ENCODE measurements around the gene JAK3. TPM values are rescaled to one million over a fixed set of nuclear protein-coding genes. Genes with fewer than 3 reads are reported as not detected.
A peak's percentile ranks its signal among the peaks of the same experiment; 100 is the strongest.
"Not testable (repeated sequence)": the region's sequence is repeated elsewhere in the genome, so short reads cannot be mapped to it uniquely, and the experiment has no call there.

Gene JAK3
- total RNA-seq: 100 to 1,000 TPM; 120 to 122 TPM
- polyA plus RNA-seq: 100 to 1,000 TPM in 2 of 3 donors, 10 to 100 TPM in 1; 78.7 to 122 (median 109) TPM
- total RNA-seq: 186 to 424 (median 220) reads per million in 6 experiments

DNA sequence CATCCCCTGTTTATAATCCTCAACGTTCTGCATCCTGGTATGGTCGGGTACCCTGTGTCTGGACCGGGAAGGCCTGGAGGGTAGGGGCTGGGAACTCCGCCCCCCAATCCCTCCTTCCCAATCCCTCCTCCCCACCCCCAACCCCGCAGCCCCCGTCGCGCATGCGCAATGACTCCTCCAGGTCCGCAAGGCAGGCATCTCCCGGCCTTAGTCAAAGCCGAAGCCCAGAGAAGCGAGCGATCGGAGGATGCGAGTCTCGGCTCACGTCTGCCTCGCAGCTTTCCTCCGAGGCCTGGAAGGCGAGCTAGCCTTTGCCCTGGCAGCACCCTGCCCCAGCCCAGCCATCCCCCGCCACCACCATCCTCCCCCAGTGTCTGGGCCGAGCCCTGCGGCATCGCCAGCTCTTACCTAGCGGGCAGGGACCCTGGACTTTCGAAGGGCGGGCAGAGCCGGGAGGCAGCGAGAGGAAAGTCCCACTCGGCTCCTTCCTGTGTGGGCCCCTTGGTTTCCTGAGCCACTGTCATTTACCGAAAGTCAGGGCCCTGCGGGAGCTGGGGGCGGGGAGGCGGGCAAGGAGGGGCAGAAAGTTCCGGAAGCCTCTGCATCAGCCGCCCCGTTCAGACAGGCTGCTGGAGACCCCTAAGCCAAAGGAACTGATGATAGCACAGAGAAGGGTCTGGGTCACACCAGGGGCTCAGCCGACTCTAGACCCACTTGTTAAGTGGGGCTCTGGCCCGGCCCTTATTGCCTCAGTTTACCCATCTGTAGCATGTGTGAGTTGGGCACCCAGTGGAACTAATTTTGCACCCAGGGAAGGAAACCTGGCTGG is at the start of gene JAK3:
TSS of gene JAK3 (minus strand) at position 445 of the 829 bp plus-strand sequence. CDS start 3,565 bp downstream, outside the sequence.
- Mint-ChIP-seq H3K4me1 (peaks cover 26 to 77% (median 75%) of the 10 kb centered on the region in 4 donors), H3K4me3 (peak within 1 kb of the TSS; percentile 78 to 98 (median 94)), H3K27me3 (no peaks in the 10 kb centered on the region), H3K36me3 (peaks cover 0 to 19% (median 0%) of the 10 kb centered on the region in 3 donors), H3K27ac (peak within 1 kb of the TSS; percentile 92 to 99 (median 97)), H3K9me3 (peaks cover 0 to 2% (median 0%) of the 10 kb centered on the region in 9 donors)
- DNase-seq (peak; percentile 70 to 90 (median 84)), ATAC-seq (peak; percentile 81 to 88)
- POLR2A ChIA-PET: interaction anchor here (0.6 to 3.2 kb wide), 17 partner anchors 9 to 336 kb away, joined by 3 to 23 read pairs (median 4); partner anchors contain the start of genes B3GNT3, CCDC124, FCHO1 and MAP1S

DNA sequence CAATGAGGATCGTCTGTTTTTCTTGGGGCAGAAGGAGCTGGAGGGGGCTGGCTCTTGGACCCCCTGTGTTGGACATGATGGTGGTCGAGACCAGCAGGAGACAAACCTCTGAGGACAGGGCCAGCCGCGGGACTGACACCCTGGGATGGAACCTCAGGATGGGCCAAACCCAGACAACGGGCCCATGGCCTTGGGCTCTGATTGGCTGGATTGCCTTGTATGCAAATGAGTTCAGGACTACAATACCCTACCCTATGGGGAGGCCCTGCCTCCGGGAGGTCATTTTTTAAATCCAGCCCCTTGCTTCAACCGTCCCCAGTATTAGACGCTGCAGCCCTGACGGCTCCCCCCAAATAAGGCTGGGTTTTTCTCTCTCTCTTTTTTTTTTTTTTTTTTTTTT is 46.0 kb upstream of the JAK3 start:
- ATAC-seq (no peak), DNase-seq (no peak)
- no peaks in the 10 kb centered on the region for H3K4me1 Mint-ChIP-seq
- H3K27ac Mint-ChIP-seq: peak overlapping the region in 1 of 10 donors; percentile 53
- peaks cover 0 to under 1% (median 0%) of the 10 kb centered on the region in 5 donors for H3K27me3 Mint-ChIP-seq
- H3K36me3 Mint-ChIP-seq: peaks cover 0 to 24% (median 6%) of the 10 kb centered on the region in 3 donors
- H3K4me3 Mint-ChIP-seq: no peak overlapping the region
- H3K9me3 Mint-ChIP-seq: peaks cover 0 to 2% (median 0%) of the 10 kb centered on the region in 9 donors
- POLR2A ChIA-PET: interaction anchor here (0.6 kb wide), 1 partner anchor 378 kb away, joined by 4 read pairs; no protein-coding TSS in a partner anchor

DNA sequence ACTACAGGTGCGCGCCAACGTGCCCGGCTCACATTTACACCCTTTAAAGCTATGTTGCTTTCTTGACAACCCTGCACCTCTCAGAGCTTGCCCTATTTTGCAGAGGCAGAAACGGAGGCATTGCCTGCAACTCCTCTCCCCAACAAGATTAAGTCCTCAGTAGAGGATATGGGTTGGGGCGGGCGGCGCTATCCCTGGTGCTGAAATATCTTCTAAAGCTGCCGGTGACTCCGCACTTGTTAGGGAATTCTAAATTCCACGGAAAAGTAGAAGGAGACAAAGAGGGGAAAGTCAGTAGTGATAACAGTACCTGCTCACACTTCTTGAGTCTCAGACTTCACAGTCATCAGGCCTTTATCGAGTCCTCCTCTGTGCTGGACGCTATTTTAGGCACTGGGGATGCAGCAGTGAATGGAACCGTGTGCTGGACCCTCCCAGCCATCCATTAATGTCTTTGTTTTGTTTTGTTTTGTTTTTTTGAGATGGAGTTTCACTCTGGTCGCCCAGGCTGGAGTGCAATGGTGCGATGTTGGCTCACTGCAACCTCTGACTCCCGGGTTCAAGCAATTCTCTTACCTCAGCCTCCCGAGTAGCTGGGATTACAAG is 41.9 kb upstream of the JAK3 start:
- Mint-ChIP-seq H3K27me3 (no peaks in the 10 kb centered on the region), H3K27ac (peak overlapping the region in 1 of 10 donors; percentile 7), H3K9me3 (no peaks in the 10 kb centered on the region), H3K36me3 (peaks cover 0 to 34% (median 6%) of the 10 kb centered on the region in 3 donors), H3K4me3 (no peak overlapping the region), H3K4me1 (peaks cover 0 to 5% (median 0%) of the 10 kb centered on the region in 4 donors)
- DNase-seq: no peak
- ATAC-seq: no peak
- POLR2A ChIA-PET: no interaction called here

DNA sequence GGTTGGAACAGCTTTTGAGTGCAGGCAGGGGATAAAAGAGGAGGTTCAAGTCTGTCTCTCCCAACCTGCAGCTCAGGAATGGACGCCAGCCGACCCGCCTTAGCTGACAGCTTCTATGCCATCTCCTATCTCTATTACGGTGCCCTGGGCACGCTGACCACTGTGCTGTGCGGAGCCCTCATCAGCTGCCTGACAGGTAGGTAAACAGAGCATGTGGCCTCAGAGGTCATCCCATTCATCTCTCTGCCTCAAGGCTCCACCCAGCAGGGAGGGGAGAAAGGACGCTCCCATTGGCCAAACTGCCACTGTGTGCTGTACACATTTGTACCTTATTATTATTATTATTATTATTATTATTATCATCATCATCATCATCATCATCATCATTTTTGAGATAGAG is 40.5 kb upstream of the JAK3 start:
- H3K4me3 Mint-ChIP-seq: no peak overlapping the region
- no peaks in the 10 kb centered on the region for H3K9me3 Mint-ChIP-seq
- H3K27me3 Mint-ChIP-seq: no peaks in the 10 kb centered on the region
- H3K4me1 Mint-ChIP-seq: peaks cover 0 to 6% (median 0%) of the 10 kb centered on the region in 4 donors
- DNase-seq: no peak
- POLR2A ChIA-PET: no interaction called here
- H3K27ac Mint-ChIP-seq: no peak overlapping the region
- no peak for ATAC-seq
- H3K36me3 Mint-ChIP-seq: peaks cover 0 to 30% (median 6%) of the 10 kb centered on the region in 3 donors

DNA sequence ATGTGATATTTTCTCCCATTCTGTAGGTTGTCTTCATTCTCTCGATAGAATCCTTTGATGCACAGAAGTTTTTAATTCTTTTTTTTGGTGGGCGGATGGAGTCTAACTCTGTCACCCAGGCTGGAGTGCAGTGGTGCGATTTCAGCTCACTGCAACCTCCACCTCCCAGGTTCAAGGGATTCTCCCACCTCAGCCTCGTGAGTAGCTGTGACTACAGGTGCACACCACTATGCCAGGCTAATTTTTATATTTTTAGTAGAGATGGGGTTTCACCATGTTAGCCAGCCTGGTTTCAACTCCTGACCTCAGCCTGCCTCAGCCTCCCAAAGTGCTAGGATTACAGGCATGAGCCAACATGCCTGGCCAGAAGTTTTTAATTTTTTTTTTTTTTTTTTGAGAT is 39.4 kb upstream of the JAK3 start:
- POLR2A ChIA-PET, H3K9me3 Mint-ChIP-seq, H3K4me3 Mint-ChIP-seq, DNase-seq, H3K4me1 Mint-ChIP-seq, H3K27me3 Mint-ChIP-seq, ATAC-seq: not testable (repeated sequence)
- peak overlapping the region in 1 of 10 donors; percentile 25 for H3K27ac Mint-ChIP-seq
- peaks cover 0 to 27% (median 6%) of the 10 kb centered on the region in 3 donors for H3K36me3 Mint-ChIP-seq

DNA sequence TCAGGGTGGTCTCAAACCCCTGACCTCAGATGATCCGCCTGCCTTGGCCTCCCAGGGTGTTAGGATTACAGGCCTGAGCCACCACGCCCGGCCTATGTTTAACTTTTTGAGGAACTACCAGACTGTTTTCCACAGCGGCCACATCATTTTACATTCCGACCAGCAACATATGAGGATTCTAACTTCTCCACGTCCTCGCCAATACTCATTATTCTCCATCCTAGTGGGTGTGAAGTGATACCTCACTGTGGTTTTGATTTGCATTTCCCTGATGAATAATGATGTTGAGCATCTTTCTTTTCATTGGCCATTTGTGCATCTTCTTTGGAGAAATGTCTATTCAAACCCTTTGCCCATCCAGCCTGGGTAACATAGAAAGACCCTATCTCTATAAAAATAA is 38.7 kb upstream of the JAK3 start:
- H3K4me1 Mint-ChIP-seq: peaks cover 0 to 6% (median 0%) of the 10 kb centered on the region in 4 donors
- ATAC-seq (no peak), DNase-seq (no peak)
- H3K9me3 Mint-ChIP-seq: no peaks in the 10 kb centered on the region
- no peaks in the 10 kb centered on the region for H3K27me3 Mint-ChIP-seq
- POLR2A ChIA-PET: no interaction called here
- no peak overlapping the region for H3K27ac Mint-ChIP-seq
- H3K4me3 Mint-ChIP-seq: no peak overlapping the region
- H3K36me3 Mint-ChIP-seq: peaks cover 0 to 24% (median 4%) of the 10 kb centered on the region in 3 donors

DNA sequence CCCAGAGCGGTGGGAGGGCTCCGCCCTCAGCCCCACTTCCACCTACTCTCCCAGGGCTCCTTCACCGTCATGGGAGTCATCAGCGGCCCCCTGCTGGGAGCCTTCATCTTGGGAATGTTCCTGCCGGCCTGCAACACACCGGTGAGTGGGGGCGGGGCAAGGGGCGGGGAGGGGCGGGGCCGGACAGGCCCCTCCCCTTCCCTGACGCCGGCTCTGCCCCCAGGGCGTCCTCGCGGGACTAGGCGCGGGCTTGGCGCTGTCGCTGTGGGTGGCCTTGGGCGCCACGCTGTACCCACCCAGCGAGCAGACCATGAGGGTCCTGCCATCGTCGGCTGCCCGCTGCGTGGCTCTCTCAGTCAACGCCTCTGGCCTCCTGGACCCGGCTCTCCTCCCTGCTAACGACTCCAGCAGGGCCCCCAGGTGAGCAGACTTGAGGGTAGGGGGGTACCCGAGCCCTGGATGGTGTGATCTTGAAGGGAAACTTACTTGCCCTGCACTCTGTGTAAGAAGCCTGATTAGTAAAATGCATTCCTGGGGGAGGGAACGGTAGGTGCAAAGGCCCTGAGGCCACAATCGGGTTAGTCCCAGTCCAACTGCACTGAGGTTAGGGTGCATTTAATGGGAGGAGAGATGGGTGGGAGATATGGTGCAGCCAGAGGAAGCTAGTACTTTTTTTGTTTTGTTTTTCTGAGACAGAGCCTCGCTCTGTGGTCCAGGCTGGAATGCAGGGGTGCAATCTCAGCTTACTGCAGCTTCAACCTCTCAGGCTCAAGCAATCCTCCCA is 36.0 kb upstream of the JAK3 start:
- Mint-ChIP-seq H3K9me3 (no peaks in the 10 kb centered on the region), H3K4me3 (no peak overlapping the region), H3K27me3 (no peaks in the 10 kb centered on the region), H3K36me3 (peaks cover 0 to 12% (median 0%) of the 10 kb centered on the region in 3 donors), H3K4me1 (peaks cover 0 to 6% (median 0%) of the 10 kb centered on the region in 4 donors), H3K27ac (peak overlapping the region in 1 of 10 donors; percentile 43)
- no peak for ATAC-seq
- no peak for DNase-seq
- POLR2A ChIA-PET: interaction anchor here (0.6 kb wide), 1 partner anchor 13 kb away, joined by 4 read pairs; no protein-coding TSS in a partner anchor

DNA sequence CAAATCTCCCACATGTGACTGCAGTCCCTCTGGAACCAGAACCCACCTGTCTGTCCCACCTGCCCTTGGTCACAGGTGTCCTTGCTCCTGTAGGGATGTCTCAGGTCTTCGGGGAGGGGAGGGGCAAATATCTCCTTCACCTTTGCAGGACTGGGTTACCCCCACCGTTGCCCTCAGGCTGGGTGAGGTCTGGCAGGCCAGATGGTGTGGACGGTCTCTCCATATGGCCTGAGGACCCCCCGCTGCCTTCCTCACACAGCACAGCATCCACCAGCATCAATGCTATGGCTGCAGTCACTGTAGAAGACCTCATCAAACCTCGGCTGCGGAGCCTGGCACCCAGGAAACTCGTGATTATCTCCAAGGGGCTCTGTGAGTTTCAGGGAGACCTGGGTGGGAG is 33.9 kb upstream of the JAK3 start:
- peaks cover 0 to 4% (median 0%) of the 10 kb centered on the region in 4 donors for H3K4me1 Mint-ChIP-seq
- no peak overlapping the region for H3K4me3 Mint-ChIP-seq
- no peak overlapping the region for H3K27ac Mint-ChIP-seq
- POLR2A ChIA-PET: no interaction called here
- no peaks in the 10 kb centered on the region for H3K9me3 Mint-ChIP-seq
- H3K27me3 Mint-ChIP-seq: no peaks in the 10 kb centered on the region
- no peak for DNase-seq
- peaks cover 0 to 3% (median 0%) of the 10 kb centered on the region in 3 donors for H3K36me3 Mint-ChIP-seq
- no peak for ATAC-seq

DNA sequence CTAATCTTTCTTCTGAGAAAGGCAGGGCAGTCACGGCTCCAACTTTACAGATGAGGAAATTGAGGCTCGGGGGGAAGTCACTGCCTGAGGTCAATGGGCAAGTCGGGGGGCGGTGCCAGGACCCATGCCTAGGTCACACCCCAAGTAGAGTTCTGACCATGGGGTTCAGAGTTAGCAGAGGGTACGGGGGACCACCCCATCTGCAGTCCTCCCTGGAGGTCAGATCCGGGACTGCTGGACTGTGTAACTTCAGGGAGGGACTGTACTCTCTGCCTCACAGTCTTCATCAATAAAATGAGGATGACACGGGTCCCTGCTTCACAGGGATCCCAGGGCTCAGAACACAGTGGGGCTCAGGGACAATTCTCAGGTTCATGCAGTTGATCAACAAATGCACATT is 31.7 kb upstream of the JAK3 start:
- peaks cover 0 to 4% (median 2%) of the 10 kb centered on the region in 4 donors for H3K4me1 Mint-ChIP-seq
- DNase-seq (no peak), ATAC-seq (no peak)
- POLR2A ChIA-PET: interaction anchor here (1.1 kb wide), 1 partner anchor 53 kb away, joined by 3 read pairs; the partner anchor contains the start of gene CCDC124
- no peaks in the 10 kb centered on the region for H3K27me3 Mint-ChIP-seq
- no peak overlapping the region for H3K4me3 Mint-ChIP-seq
- H3K36me3 Mint-ChIP-seq: no peaks in the 10 kb centered on the region
- no peak overlapping the region for H3K27ac Mint-ChIP-seq
- H3K9me3 Mint-ChIP-seq: no peaks in the 10 kb centered on the region

DNA sequence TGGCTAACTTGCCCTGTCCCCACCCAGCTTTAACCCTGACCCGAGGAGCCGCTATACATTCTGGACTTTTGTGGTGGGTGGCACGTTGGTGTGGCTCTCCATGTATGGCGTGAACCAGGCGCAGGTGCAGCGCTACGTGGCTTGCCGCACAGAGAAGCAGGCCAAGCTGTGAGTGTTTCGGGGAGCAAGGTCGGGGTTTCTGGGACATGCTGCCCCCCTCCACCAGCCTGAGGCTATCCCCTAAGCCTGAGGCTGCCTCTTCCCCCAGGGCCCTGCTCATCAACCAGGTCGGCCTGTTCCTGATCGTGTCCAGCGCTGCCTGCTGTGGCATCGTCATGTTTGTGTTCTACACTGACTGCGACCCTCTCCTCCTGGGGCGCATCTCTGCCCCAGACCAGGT is 29.9 kb upstream of the JAK3 start:
- no peak overlapping the region for H3K4me3 Mint-ChIP-seq
- no peak for DNase-seq
- peaks cover 0 to 12% (median 8%) of the 10 kb centered on the region in 4 donors for H3K4me1 Mint-ChIP-seq
- ATAC-seq: no peak
- peak overlapping the region in 2 of 10 donors; percentile 25 to 59 for H3K27ac Mint-ChIP-seq
- POLR2A ChIA-PET: no interaction called here
- H3K27me3 Mint-ChIP-seq: no peaks in the 10 kb centered on the region
- H3K36me3 Mint-ChIP-seq: no peaks in the 10 kb centered on the region
- H3K9me3 Mint-ChIP-seq: no peaks in the 10 kb centered on the region

DNA sequence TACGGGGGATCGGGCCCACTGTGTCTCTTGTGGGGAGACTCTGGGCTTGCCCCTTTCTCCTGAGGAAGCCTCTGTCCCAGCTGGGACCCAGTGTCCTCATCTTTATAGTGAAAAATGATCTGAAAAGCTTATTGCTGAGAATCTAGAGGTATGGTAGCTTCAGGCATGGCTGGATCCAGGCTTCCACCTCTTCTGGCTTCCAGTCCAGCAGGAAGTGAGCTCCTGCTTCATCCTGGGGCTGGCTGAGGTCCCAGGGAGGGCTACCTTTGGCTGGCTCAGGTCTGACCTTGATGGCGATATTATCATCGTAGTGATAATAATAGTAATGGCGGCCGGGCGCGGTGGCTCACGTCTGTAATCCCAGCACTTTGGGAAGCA is 27.0 kb upstream of the JAK3 start:
- ATAC-seq (no peak), DNase-seq (no peak)
- Mint-ChIP-seq H3K4me1 (peaks cover 2 to 30% (median 17%) of the 10 kb centered on the region in 4 donors), H3K27ac (peak overlapping the region in 4 of 10 donors; percentile 15 to 78 (median 62)), H3K9me3 (no peaks in the 10 kb centered on the region), H3K4me3 (peak overlapping the region; percentile 65 to 89 (median 74)), H3K27me3 (peaks cover 0 to 2% (median 0%) of the 10 kb centered on the region in 5 donors), H3K36me3 (no peaks in the 10 kb centered on the region)
- POLR2A ChIA-PET: interaction anchor here (1.1 kb wide), 1 partner anchor 58 kb away, joined by 5 read pairs; the partner anchor contains the start of gene CCDC124
